Measurements from ENCODE around the gene ABCF1.

Gene ABCF1

DNA sequence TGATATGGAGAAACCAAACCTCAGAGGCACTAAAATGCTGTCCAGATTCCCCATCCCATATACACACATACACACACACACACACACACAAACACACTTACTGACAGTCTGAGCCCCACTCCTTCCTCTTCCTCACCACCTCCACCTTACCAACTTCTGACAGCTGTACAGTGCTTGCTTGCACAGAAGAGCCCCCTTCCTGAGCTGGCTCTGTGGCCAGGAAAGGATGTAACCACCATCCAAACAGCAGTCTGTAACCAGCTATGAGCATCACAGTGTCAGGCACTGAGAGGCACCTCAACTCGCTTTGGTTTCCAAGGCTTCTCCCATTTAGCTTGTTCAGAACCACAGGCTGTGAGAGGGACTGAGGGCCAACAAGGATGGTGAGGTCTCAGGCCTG lies 69.8 kb downstream of the ABCF1 start:
- TF ChIP-seq, protein P1, sequence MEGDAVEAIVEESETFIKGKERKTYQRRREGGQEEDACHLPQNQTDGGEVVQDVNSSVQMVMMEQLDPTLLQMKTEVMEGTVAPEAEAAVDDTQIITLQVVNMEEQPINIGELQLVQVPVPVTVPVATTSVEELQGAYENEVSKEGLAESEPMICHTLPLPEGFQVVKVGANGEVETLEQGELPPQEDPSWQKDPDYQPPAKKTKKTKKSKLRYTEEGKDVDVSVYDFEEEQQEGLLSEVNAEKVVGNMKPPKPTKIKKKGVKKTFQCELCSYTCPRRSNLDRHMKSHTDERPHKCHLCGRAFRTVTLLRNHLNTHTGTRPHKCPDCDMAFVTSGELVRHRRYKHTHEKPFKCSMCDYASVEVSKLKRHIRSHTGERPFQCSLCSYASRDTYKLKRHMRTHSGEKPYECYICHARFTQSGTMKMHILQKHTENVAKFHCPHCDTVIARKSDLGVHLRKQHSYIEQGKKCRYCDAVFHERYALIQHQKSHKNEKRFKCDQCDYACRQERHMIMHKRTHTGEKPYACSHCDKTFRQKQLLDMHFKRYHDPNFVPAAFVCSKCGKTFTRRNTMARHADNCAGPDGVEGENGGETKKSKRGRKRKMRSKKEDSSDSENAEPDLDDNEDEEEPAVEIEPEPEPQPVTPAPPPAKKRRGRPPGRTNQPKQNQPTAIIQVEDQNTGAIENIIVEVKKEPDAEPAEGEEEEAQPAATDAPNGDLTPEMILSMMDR (IDR thresholded peaks at IDR 0.05; ENCODE audit: low read depth, low read length): no peak
- DNase-seq (ENCODE audit: low read depth, low spot score): no peak
- no peak overlapping the region for H3K4me3 ChIP-seq (ENCODE audit: low read depth, low read length)
- in situ Hi-C loops (cut with HindIII; ENCODE audit: low sequenced_read_pairs): no loop called here
